Measurements from ENCODE around the gene RRM2. TPM values are rescaled to one million over a fixed set of nuclear protein-coding genes. Genes with fewer than 3 reads are reported as not detected.

Gene RRM2
- total and polyA plus RNA-seq, 2 experiments from 2014 or later = 15.2 to 49.7 TPM

DNA sequence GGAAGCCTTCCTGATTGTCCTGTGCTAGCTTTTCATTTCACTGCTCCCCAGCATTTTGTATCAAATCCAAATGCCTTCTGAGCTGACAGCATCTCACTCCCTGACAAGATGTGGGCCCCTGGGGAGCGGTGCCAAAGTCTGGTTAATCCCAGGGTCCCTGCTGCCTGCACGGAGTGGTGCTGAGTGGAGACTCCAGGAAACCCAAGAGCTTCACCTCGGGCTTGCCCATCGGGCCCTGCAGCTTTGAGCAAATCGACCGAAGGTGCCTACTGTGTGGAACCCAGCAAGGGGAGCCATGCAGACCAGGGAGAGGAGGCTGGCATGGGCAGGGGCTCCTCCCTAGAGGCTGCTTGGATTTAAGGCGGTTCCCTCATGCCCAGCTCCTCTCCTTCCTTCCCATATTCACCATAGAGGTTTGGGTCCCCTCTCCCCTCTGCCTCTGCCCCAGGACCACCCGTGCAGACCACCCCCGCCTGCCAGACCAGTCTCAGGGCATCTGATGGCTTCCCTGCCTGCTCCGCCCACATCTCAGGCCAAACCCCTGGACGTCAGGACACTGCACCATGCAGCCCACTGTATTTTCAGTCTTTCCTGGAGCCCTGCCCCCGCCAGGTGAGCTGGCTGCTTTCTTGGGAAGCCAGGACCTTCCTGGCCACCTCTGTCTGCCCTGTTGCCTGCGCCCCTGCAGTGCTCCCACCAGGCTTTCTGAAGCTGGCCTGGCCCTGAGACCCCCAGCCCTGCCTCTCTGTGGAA lies 37.8 kb downstream of the RRM2 start:
- WGBS (ENCODE audit: low lambda C conversion rate, missing lambda C conversion rate) = 85% methylated on average over 13 of the region's 13 CpGs
- H3K4me2 ChIP-seq = no peak overlapping the region
- no peaks in the 10 kb centered on the region for H4K20me1 ChIP-seq (ENCODE audit: insufficient read depth, poor library complexity, severe bottlenecking)
- TF ChIP-seq EZH2phosphoT487 (IDR thresholded peaks at IDR 0.05; ENCODE audit: low read depth, severe bottlenecking, unreplicated experiment) = no peak
- TF ChIP-seq EZH2 (IDR thresholded peaks at IDR 0.05; ENCODE audit: borderline replicate concordance) = no peak
- no peak for TF ChIP-seq CTCF (IDR thresholded peaks at IDR 0.05; ENCODE audit: poor library complexity)
- H3K9me3 ChIP-seq (ENCODE audit: low read depth) = no peaks in the 10 kb centered on the region
- no peaks in the 10 kb centered on the region for H3K79me2 ChIP-seq
- H3K4me1 ChIP-seq (ENCODE audit: insufficient read depth) = no peaks in the 10 kb centered on the region
- DNase-seq (ENCODE audit: low spot score) = no peak
- H3K9me2 ChIP-seq (replicated peaks; ENCODE audit: insufficient read depth) = no peaks in the 10 kb centered on the region
- no peak overlapping the region for H3K27ac ChIP-seq
- no peaks in the 10 kb centered on the region for H3K36me3 ChIP-seq (replicated peaks; ENCODE audit: insufficient read depth, low read depth)
- no peak overlapping the region for H3K4me3 ChIP-seq
- H3K27me3 ChIP-seq = no peaks in the 10 kb centered on the region
- H2AFZ ChIP-seq = no peak overlapping the region

GRCh38 chr2:10161206-10161931 lies 38.8 kb downstream of the RRM2 start:
- Histone ChIP-seq H3K9me3 (ENCODE audit: low read depth) (no peaks in the 10 kb centered on the region), H3K4me2 (no peak overlapping the region), H3K4me1 (ENCODE audit: insufficient read depth) (no peaks in the 10 kb centered on the region), H3K27me3 (no peaks in the 10 kb centered on the region), H3K4me3 (no peak overlapping the region), H4K20me1 (ENCODE audit: insufficient read depth, poor library complexity, severe bottlenecking) (no peaks in the 10 kb centered on the region), H3K9me2 (replicated peaks; ENCODE audit: insufficient read depth) (no peaks in the 10 kb centered on the region), H3K79me2 (no peaks in the 10 kb centered on the region), H3K27ac (no peak overlapping the region), H3K36me3 (replicated peaks; ENCODE audit: insufficient read depth, low read depth) (no peaks in the 10 kb centered on the region), H2AFZ (no peak overlapping the region)
- TF ChIP-seq EZH2 (IDR thresholded peaks at IDR 0.05; ENCODE audit: borderline replicate concordance) = no peak
- no peak for TF ChIP-seq CTCF (IDR thresholded peaks at IDR 0.05; ENCODE audit: poor library complexity)
- TF ChIP-seq EZH2phosphoT487 (IDR thresholded peaks at IDR 0.05; ENCODE audit: low read depth, severe bottlenecking, unreplicated experiment) = no peak
- DNase-seq (ENCODE audit: low spot score) = peak; percentile 38
- WGBS (ENCODE audit: low lambda C conversion rate, missing lambda C conversion rate) = 89% methylated on average over 12 of the region's 12 CpGs

- Histone ChIP-seq H3K4me2 (no peak overlapping the region), H3K4me3 (no peak overlapping the region), H3K9me3 (ENCODE audit: low read depth) (no peaks in the 10 kb centered on the region), H2AFZ (no peak overlapping the region), H3K27ac (no peak overlapping the region), H3K9me2 (replicated peaks; ENCODE audit: insufficient read depth) (no peaks in the 10 kb centered on the region), H3K36me3 (replicated peaks; ENCODE audit: insufficient read depth, low read depth) (no peaks in the 10 kb centered on the region), H3K79me2 (no peaks in the 10 kb centered on the region), H3K27me3 (no peaks in the 10 kb centered on the region), H3K4me1 (ENCODE audit: insufficient read depth) (no peaks in the 10 kb centered on the region), H4K20me1 (ENCODE audit: insufficient read depth, poor library complexity, severe bottlenecking) (no peaks in the 10 kb centered on the region)
- DNase-seq (ENCODE audit: low spot score) = no peak
- WGBS (ENCODE audit: low lambda C conversion rate, missing lambda C conversion rate) = 91% methylated on average over 22 of the region's 22 CpGs
- TF ChIP-seq EZH2phosphoT487 (IDR thresholded peaks at IDR 0.05; ENCODE audit: low read depth, severe bottlenecking, unreplicated experiment) (no peak), EZH2 (IDR thresholded peaks at IDR 0.05; ENCODE audit: borderline replicate concordance) (no peak), CTCF (IDR thresholded peaks at IDR 0.05; ENCODE audit: poor library complexity) (no peak)
Observed at GRCh38 chr2:10161961-10162441, 39.5 kb downstream of the RRM2 start.
